Fibroblast of mammary gland (primary cell): ENCODE data around the gene ZFP1.
A peak's percentile ranks its signal among the peaks of the same experiment; 100 is the strongest.

ENCODE experiments used
- DNase-seq: peaks from one replicate; pipeline ENCODE4 v3.0.0-alpha.2; 2010; ENCODE audit warnings: low read depth
- H3K4me3 ChIP-seq: 2 replicates; pipeline ENCODE4 v1.5.1; 2011; ENCODE audit warnings: low read depth, mild to moderate bottlenecking, low read length, moderate library complexity; ENCODE audit not compliant: control insufficient read depth
- CTCF ChIP-seq: conservative IDR thresholded peaks from 2 replicates; pipeline ENCODE4 v1.5.1; 2011; ENCODE audit warnings: low read depth, low read length, inconsistent platforms; ENCODE audit not compliant: control insufficient read depth, insufficient read depth

The ZFP1 gene

GRCh38 chr16:75148311-75149195, at the start of gene ZFP1:
Gene ZFP1, plus strand, starts transcription at chr16:75148524. Its CDS starts 4,428 bp downstream, at chr16:75152952.
- DNase-seq: peak; percentile 88
- no peak for TF ChIP-seq CTCF
- H3K4me3 ChIP-seq: peak within 1 kb of the TSS; percentile 95

DNA sequence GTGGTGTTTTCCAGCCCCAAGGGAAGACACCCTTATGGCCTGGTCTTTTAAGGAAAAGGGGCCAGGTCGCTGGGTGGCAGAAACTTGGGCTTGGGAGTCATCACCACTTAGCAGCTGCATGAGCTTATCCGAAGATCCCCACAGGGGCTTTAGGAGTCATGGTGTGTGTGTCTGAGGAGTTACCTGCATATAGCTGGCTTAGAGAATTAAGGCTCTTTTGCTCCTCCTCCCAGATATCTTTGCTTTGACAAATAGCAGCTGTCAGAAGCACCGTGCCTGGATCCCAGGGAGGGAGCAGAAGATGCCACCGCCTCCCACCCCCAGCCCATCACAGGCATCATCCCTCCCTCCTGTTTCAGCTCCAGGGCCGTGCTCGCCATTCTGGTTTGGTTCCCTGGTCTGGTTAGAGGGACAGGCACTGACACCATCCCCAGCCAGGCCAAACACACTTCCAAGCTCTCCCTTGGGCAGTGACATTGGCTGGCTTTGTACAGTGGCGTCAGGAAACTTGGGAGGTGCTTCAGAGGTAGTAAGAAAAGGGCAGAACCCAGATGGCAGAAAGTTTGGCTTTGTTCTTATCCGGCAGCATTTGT, 49.2 kb upstream of the ZFP1 start:
- no peak overlapping the region for H3K4me3 ChIP-seq
- no peak for DNase-seq
- TF ChIP-seq CTCF: no peak

- DNase-seq: no peak
- H3K4me3 ChIP-seq: no peak overlapping the region
- TF ChIP-seq CTCF: no peak
Measured at GRCh38 chr16:75099738-75100602, 48.4 kb upstream of the ZFP1 start.

DNA sequence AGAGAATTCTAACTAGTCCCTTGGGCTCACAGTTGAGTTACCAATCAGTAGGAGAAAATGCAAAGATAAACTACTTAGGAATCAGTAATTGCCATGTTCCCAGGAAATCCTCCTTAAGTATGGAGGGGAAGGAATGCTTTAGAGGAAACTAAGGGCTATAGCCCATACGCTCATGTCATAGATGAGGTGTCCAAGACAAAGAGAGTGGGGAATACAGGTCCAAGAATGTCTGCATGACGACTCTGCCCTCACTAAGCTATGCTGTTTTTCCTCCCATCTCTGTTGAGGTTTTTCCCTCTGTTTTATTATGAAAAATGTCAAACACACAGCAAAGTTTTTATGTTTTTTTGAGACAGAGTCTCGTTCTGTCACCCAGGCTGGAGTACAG, 47.7 kb upstream of the ZFP1 start:
- TF ChIP-seq CTCF: no peak
- DNase-seq: no peak
- no peak overlapping the region for H3K4me3 ChIP-seq

GRCh38 chr16:75101635-75102034, 46.7 kb upstream of the ZFP1 start:
- no peak overlapping the region for H3K4me3 ChIP-seq
- DNase-seq: no peak
- no peak for TF ChIP-seq CTCF

DNA sequence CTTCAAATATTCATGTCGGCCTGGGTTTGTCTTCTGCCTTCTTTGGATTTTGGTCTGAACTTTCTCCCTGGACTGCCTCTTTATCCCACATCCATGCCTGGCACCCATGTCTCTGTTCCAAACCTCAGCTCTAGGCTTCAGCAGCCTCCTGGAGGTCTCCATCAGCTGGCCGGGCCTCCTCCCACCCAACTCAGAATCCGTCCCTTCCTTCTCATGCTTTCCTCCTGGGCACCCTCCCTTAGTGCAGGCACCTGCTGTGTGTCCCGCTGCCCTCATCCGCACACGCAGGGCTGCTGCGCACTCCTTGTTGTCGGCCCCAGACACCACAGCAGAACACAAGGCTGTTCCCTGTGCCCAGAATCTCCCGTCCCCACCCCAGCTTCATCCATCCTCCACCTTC, 45.7 kb upstream of the ZFP1 start:
- TF ChIP-seq CTCF: no peak
- DNase-seq: no peak

More for the DNA sequence above, 45.7 kb upstream of the ZFP1 start:
- H3K4me3 ChIP-seq: no peak overlapping the region
